Parathyroid adenoma (tissue), 2 donors: Measurements from ENCODE around the gene MRPL1.
"Not testable (repeated sequence)": the region's sequence is repeated elsewhere in the genome, so short reads cannot be mapped to it uniquely, and the experiment has no call there.

Source experiments
- H2AFZ ChIP-seq: fragments of 300-600 bp; sonication (generic); one replicate; pipeline ENCODE4 v1.7.0; 2017; ENCODE audit warnings: antibody characterized with exemption, mild to moderate bottlenecking
- H3K27ac ChIP-seq: fragments of 300-600 bp; sonication (generic); one replicate; pipeline ENCODE4 v1.7.0; 2017
- H3K27me3 ChIP-seq: fragments of 300-600 bp; sonication (generic); one replicate; pipeline ENCODE4 v1.7.0; 2017; ENCODE audit warnings: low read length; ENCODE audit not compliant: control insufficient read depth, insufficient read depth
- H3K36me3 ChIP-seq: fragments of 300-600 bp; sonication (generic); one replicate; pipeline ENCODE4 v1.7.0; 2017; ENCODE audit warnings: low read length; ENCODE audit not compliant: control insufficient read depth, insufficient read depth
- H3K4me1 ChIP-seq: fragments of 300-600 bp; sonication (generic); one replicate; pipeline ENCODE4 v1.7.0; 2017; ENCODE audit warnings: control low read depth
- H3K4me2 ChIP-seq: fragments of 300-600 bp; sonication (generic); one replicate; pipeline ENCODE4 v1.7.0; 2017; ENCODE audit warnings: low read length
- H3K4me3 ChIP-seq: fragments of 300-600 bp; sonication (generic); one replicate; pipeline ENCODE4 v1.7.0; 2017; ENCODE audit warnings: low read depth, low read length
- H3K79me2 ChIP-seq: fragments of 300-600 bp; sonication (generic); one replicate; pipeline ENCODE4 v1.7.0; 2017; ENCODE audit warnings: control low read depth
- H3K9ac ChIP-seq: fragments of 300-600 bp; sonication (generic); one replicate; pipeline ENCODE4 v1.7.0; 2017; ENCODE audit warnings: mild to moderate bottlenecking
- H3K9me3 ChIP-seq: fragments of 300-600 bp; sonication (generic); one replicate; pipeline ENCODE4 v1.7.0; 2017; ENCODE audit warnings: low read length; ENCODE audit not compliant: control insufficient read depth
- TF ChIP-seq, protein P1 (sequence below): fragments of 300-600 bp; sonication (generic); IDR thresholded peaks from one replicate; pipeline ENCODE4 v1.7.0; 2017; ENCODE audit warnings: antibody characterized with exemption, mild to moderate bottlenecking
- donor health status: primary hyperparathyroidism.

Gene MRPL1

DNA sequence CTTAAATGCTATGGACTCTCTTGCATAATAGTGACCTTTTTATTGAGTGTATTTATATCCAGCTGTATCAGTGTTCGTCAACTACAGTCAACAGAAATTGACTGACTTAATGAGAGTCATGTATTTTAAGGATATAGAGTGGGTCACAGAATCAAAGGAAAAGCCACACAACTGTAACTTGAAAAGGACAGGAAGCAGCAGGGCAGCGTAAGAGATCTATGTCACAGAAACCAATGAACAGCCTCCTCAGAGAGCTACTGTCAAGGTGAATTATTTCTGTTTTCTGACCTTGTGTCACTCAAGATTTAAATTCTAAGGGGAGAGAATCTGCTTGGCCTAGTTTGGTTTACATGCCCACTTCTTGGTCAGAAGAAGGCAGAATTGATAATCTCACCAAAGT lies 100.4 kb downstream of the MRPL1 start:
- Histone ChIP-seq H3K79me2 (no peaks in the 10 kb centered on the region), H3K27ac (no peak overlapping the region), H2AFZ (no peak overlapping the region), H3K9me3 (no peaks in the 10 kb centered on the region), H3K4me1 (no peaks in the 10 kb centered on the region), H3K4me3 (no peak overlapping the region), H3K9ac (no peak overlapping the region), H3K27me3 (no peaks in the 10 kb centered on the region), H3K4me2 (no peak overlapping the region), H3K36me3 (no peaks in the 10 kb centered on the region)
- TF ChIP-seq, protein P1, sequence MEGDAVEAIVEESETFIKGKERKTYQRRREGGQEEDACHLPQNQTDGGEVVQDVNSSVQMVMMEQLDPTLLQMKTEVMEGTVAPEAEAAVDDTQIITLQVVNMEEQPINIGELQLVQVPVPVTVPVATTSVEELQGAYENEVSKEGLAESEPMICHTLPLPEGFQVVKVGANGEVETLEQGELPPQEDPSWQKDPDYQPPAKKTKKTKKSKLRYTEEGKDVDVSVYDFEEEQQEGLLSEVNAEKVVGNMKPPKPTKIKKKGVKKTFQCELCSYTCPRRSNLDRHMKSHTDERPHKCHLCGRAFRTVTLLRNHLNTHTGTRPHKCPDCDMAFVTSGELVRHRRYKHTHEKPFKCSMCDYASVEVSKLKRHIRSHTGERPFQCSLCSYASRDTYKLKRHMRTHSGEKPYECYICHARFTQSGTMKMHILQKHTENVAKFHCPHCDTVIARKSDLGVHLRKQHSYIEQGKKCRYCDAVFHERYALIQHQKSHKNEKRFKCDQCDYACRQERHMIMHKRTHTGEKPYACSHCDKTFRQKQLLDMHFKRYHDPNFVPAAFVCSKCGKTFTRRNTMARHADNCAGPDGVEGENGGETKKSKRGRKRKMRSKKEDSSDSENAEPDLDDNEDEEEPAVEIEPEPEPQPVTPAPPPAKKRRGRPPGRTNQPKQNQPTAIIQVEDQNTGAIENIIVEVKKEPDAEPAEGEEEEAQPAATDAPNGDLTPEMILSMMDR, result no peak

DNA sequence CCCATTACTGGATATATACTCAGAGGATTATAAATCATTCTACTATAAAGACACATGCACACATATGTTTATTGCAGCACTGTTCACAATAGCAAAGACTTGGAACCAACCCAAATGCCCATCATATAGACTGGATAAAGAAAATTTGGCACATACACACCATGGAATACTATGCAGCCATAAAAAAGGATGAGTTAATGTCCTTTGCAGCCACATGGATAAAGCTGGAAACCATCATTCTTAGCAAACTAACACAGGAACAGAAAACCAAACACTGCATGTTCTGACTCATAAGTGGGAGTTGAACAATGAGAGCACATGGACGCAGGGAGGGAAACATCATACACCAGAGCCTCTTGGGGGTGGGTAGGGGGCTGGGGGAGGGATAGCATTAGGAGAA lies 111.0 kb downstream of the MRPL1 start:
- not testable (repeated sequence) for H3K27me3 ChIP-seq, H2AFZ ChIP-seq, H3K36me3 ChIP-seq, H3K4me1 ChIP-seq, H3K4me3 ChIP-seq, H3K79me2 ChIP-seq, H3K9me3 ChIP-seq, H3K4me2 ChIP-seq, H3K9ac ChIP-seq, H3K27ac ChIP-seq

DNA sequence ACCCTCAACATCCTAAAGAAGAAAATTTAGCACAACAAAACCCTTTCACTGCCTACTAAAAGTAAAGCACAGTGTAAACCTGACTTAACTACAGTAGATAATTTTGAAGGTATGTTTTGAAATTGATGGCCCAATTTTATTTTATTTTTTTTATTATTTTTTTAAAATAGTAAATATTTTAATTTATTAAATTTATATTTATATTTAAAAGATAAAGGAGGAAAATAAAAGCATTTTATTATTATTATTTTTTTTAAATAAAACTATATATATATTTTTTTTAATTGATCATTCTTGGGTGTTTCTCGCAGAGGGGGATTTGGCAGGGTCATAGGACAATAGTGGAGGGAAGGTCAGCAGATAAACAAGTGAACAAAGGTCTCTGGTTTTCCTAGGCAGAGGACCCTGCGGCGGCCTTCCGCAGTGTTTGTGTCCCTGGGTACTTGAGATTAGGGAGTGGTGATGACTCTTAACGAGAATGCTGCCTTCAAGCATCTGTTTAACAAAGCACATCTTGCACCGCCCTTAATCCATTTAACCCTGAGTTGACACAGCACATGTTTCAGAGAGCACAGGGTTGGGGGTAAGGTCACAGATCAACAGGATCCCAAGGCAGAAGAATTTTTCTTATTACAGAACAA lies 120.4 kb downstream of the MRPL1 start:
- not testable (repeated sequence) for H3K27me3 ChIP-seq, H3K4me2 ChIP-seq, H3K4me3 ChIP-seq, H3K4me1 ChIP-seq, H3K36me3 ChIP-seq, H3K9ac ChIP-seq, H3K27ac ChIP-seq, H3K9me3 ChIP-seq, H2AFZ ChIP-seq, H3K79me2 ChIP-seq

- not testable (repeated sequence) for H3K9me3 ChIP-seq, H3K4me2 ChIP-seq, H3K79me2 ChIP-seq, H3K27me3 ChIP-seq, H3K9ac ChIP-seq, H3K4me3 ChIP-seq, H3K36me3 ChIP-seq, H3K27ac ChIP-seq, H3K4me1 ChIP-seq, H2AFZ ChIP-seq
Observed at GRCh38 chr4:77983612-77984311, 121.1 kb downstream of the MRPL1 start.

GRCh38 chr4:77989968-77990367 lies 127.3 kb downstream of the MRPL1 start:
- no peaks in the 10 kb centered on the region for H3K36me3 ChIP-seq
- H3K9me3 ChIP-seq, result no peaks in the 10 kb centered on the region
- no peak overlapping the region for H3K9ac ChIP-seq
- no peak overlapping the region for H3K27ac ChIP-seq
- H3K4me2 ChIP-seq, result no peak overlapping the region
- H2AFZ ChIP-seq, result no peak overlapping the region
- no peaks in the 10 kb centered on the region for H3K4me1 ChIP-seq
- H3K27me3 ChIP-seq, result no peaks in the 10 kb centered on the region
- H3K79me2 ChIP-seq, result no peaks in the 10 kb centered on the region
- no peak overlapping the region for H3K4me3 ChIP-seq
- TF ChIP-seq, protein P1, result no peak

DNA sequence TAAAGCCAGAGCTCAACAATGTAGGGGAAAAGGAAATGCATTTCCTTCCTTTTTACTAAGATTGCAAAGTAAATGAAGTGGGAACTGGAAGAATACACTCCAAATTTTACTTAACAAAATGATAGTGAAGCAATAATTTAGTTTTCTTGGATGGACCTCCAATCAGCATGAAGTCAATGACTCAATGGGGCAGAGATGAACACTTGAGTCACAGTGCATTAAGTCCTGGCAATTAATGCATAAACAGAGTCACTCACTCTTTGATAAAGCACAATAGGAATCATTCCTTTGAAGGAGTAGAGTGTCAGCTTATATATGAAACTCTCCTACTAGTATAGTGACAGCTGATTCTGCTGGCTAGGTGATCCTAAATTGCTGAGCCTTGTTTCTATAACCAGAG lies 127.8 kb downstream of the MRPL1 start:
- Histone ChIP-seq H3K9me3 (no peaks in the 10 kb centered on the region), H3K27ac (no peak overlapping the region), H3K4me2 (no peak overlapping the region), H3K36me3 (no peaks in the 10 kb centered on the region), H3K27me3 (no peaks in the 10 kb centered on the region), H2AFZ (no peak overlapping the region), H3K79me2 (no peaks in the 10 kb centered on the region), H3K4me1 (no peaks in the 10 kb centered on the region), H3K4me3 (no peak overlapping the region), H3K9ac (no peak overlapping the region)
- TF ChIP-seq, protein P1, result no peak
